NCI-H128 (cell line): Measurements from ENCODE around the gene IVD.
A peak's percentile ranks its signal among the peaks of the same experiment; 100 is the strongest.

Source experiments
- DNase-seq: peaks from one replicate; lab custom pipeline; 2025; ENCODE audit not compliant: unreplicated experiment; lab: John Stamatoyannopoulos, UW

The IVD gene

DNA sequence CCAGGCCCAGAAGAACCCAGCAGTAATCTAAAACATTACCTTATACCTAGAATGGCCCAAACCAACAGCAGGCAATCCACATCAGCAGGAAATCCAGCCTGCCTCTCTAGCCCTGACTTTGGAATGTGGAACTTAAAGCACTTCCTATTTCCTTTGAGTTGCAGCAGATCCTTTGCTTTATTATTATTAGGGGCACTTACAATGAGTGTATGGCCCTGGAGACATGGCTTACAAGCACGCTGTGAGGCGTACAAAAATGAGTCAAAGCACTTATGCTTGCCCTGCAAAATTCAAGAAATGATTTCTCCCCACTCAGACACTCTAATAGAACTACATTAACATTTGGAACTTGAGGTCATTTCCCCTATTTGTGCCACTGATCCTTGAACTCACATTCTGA lies 32.6 kb upstream of the IVD start:
- DNase-seq, result no peak

DNA sequence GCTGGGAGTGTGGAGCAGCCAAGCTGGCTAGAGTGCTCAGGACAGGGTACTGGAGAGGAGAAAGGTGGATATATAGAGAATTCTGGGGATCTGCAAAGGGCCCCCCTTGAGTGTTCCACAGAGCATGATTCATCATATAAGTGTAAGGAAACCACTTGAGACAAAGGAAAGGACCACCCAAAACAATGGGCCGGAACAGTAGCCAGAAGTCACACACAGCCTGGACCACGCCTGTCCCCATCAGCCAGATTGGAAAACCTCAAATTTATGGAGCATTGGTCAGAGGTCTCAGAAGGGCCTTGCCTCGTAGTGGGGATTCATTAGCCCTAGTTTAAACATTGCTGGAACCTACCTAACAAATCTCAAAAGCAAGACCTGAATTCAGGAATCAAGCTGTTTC lies 28.0 kb upstream of the IVD start:
- no peak for DNase-seq

DNA sequence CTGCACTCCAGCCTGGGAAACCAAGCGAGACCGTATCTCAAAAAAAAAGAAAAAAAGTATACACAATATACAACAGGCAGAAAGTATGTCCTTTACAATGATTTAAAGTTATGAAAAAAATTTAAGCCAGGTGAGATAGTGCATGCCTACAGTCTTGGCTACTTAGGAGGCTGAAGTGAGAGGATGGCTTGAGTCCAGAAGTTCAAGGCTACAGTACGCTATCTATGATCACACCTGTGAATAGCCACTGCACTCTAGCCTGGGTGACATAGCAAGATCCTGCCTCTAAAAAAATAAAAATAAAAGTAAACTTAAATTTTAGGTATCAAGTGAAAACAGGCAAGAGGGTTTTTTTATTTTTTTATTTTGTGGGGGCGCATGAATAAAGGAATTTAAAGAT lies 26.2 kb upstream of the IVD start:
- DNase-seq, result no peak

DNA sequence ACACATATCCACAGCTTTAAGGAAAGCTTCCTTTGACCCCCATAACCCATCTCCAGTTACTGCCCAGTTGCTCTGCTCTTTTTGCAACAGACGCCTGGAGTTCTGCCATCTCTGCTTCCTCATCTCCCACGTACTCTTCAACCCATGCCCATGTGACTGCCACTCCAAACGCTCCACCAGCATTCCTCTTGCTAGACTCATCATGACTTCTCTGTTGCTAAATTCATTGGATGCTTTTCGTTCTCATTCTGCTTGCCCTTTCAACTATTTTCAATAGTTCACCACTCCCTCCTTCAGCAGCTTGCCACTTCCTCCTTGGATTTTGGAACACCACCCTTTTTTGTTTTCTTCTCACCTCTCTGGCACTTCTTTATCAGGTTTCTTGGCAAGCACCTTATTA lies 25.7 kb upstream of the IVD start:
- DNase-seq, result no peak

DNA sequence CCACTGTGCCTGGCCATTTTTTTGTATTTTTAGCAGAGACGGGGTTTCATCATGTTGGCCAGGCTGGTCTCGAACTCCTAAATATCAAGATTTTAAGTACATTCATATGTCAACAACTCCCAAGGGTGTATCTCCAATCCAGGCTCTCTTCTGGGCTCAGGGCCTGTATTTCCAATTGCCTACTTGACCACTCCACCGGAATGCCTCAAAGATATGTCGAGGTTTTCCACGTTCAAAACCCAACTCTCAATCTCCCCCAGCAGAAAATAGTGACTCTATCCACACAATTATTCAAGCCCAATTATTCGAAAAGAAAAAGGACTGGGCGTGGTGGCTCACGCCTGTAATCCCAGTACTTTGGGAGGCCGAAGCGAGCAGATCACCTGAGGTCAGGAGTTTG lies 25.0 kb upstream of the IVD start:
- DNase-seq, result no peak

DNA sequence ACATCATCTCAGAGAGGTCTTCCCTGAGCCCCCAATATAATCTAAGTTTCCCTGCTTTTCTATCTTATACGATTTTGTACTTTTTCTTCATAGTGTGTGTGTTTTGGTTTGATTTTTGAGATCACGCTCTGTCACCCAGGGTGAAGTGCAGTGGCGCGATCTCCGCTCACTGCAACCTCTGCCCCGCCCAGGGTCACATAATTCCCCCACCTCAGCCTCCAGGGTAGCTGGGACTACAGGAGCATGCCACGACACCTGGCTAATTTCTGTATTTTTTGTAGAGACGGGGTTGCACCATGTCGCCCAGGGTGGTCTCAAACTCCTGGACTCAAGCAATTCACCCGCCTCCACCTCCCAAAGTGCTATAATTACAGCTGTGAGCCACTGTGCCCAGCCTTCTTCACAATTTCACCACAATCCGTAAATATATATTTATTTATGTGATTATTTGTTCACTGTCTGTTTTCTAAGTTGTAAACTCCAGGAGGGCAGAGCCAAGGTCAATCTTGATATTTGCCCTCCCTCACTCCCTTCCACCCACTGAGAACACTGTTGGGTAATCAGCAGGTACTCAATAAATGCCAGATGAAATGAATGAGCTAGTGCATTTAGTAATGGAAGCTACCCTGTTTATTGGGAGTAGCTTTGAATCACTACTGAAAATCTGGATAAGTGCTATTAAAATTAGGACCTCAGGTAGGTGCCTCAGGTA lies 23.6 kb upstream of the IVD start:
- DNase-seq, result no peak

DNA sequence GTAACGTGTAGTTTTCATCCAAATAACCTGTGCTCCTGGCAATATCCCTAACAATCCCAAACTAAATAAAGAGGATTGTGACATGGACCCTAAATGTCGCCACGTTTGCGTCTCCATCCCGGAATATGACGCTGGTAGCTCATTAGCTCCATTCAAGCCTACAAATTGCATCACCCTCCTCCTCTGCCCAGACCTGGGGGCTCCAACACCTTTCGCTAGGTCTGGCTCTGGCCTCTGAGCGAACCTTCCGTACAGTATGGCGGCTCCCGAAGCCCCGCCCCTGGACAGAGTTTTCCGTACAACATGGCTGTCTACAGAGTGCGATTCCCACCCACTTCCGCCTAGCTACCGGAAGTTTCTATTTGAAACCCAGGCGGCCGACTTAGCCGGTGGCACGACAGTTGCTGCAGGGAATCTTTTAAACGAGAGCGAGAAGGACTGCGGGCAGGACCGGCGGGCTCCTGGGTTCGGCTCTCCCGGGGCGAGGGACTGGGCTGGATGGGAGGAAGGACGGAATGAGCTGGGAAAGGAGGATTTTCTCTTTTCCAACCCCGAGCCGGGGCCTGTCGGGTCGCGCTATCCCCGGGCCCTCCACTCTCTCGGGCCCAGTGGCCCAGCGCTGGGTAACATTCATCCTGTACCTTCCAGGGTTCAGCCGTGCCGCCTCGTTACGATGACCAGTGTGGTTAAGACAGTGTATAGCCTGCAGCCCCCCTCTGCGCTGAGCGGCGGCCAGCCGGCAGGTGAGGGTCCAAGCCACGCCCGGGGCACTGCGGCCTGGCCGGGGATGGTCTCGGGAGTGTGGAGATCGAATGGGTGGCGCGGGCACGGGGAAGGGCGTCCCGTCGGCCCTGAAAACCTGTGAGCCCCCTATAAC lies 22.8 kb upstream of the IVD start, which contains the start of gene KNSTRN:
KNSTRN (plus strand) TSS at position 142 of the 877 bp plus-strand sequence; CDS start at position 257, 115 bp downstream.
- peak; percentile 71 for DNase-seq

DNA sequence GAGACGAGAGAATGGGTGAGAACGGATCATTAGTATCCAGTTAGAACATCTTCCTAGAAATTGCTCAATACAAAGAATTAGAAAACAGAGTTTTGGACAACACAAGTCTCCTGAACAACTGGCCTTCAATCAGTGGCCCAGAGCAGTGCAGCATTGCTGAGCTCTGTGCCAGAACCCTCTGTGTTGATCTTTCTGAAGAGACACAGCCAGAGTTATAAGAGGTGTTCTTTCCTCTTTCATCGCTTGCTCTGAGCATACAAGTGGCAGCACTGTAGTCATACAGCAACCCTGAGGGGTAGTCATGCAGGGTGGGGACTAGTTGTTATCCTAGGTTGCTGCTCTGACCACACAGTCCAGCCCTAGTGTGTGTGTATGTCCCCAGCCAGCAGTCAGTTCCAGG lies 19.1 kb upstream of the IVD start:
- DNase-seq, result no peak

DNA sequence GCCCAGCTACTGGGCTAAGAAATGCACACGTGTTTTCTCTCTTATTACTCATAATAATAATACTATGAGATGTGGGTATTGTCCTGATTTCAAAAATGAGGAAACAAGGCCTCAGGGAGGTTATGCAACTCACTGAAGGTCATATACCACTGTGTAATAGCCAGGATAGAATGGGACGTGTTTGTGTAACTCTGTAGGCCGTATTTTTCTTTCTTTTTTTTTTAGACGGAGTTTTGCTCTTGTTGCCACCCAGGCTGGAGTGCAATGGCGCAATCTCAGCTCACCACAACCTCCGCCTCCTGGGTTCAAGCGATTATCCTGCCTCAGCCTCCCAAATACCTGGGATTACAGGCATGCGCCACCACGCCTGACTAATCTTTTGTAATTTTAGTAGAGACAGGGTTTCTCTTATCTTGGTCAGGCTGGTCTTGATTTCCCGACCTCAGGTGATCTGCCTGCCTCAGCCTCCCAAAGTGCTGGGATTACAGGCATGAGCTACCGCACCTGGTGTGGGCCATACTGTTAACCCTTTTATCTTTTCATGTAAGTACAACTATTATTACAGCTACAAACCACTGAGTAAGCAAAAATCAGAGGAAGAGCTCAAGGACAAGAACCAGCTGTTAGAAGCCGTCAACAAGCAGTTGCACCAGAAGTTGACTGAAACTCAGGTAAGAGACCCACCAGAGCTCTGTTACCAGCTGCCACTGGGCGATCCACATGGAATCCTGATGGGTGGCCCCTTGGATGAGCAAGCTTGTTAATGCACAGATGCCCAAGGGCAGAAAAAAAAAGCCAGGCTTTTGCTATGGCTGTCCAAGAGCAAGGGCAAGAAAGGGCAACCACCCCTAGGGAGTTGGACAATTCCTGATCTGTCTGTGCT lies 16.4 kb upstream of the IVD start:
- no peak for DNase-seq

DNA sequence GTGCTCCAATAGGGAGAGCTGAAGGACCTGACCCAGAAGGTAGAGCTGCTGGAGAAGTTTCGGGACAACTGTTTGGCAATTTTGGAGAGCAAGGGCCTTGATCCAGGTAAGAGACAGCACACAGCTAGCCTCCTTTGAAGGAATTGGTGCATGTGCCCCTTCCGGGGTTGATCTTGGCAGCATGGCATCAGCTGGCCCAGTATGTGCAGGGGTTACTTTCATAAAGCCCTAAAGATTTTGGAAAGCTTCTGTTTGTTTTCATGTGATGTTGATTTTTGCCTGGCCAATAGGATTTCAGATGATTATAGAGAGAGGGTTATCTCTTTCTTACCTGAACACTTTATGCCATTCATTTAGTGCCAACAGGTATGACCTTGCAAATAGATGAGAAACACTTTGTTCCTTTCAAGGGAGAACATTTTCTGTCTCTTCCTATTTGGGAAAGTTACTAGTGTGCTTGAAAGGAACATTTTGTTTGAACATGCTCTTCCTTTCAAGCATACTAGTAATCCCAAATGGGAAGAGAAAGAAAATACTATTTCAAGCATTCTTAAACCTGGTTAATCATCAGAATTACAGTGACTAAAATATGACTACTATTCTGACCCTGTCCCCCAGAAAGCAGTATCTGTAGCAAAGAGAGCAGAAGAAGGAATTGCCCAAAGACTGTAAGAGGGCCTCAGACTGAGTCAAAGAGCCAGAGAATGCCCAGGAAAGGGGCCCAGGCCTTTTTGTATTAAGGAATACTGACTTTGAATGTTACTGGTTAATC lies 15.6 kb upstream of the IVD start:
- no peak for DNase-seq

DNA sequence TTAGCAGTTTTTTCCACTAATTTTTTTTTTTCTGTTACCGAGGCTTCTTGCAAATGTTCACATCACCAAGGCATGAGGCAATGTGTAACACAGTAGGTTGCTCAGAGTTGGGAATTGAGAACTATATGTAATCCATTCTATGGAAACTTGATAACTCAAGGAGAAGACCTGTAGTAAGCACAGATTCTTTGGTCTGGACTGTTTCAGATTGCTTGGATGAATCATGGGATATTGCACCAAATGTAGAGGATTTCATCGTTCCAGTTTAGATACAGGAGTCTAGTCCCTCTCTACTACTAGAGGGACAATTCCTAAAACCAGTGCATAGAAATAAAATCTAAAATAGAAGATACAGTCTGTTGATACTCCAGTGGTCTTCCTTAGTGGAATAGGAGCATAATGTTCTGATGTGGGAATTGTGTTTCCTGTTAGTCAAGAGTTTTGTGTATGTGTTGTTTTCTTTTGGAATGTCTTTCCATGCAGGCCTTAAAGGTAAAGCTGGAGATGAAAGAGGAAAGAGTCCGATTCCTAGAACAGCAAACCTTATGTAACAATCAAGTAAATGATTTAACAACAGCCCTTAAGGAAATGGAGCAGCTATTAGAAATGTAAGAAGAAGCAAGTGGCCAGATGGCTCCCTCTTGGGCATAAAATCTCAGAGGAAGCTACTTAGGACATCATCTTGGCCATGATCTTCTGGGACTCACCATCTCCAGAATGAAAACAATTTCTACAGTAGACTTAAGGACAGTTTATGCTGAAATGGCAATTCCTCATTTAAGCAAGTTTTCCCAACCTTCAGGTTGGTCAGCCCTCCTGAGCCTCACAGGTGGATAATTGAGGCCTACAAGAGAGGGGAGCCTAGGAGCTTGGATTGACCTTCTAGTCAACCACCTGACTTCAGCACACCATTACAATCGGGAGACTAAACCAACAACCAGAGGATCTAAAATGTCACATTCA lies 12.3 kb upstream of the IVD start:
- DNase-seq, result no peak

DNA sequence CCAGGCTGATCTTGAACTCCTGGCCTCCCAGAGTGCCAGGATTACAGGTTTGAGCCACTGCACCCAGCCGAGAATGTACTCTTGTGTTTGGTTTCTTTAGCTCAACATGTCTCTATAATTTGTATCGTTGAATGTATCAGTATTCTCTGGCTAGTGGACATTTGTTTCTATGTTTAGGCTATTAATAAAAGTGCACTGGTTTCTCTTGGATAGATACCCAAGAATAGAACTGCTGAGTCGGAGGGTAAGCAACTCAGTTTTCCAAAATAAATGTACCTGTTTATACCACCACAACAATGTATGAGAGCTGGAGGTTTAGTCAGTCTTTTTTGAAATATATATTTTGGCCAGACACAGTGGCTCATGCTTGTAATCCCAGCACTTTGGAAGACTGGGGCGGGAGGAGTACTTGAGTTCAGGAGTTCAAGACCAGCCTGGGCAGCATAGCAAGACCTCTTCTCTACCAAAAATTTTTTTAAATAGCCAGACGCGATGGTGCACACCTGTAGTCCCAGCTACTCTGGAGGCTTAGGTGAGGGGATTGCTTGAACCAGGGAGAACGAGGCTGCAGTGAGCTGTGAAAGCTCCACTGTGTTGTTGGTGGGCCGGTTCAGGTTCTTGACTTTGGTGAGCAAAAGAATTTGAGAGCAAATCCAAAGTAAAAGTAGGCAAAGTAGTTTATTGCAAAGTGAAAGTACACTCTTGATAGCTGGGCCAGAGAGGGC lies 7.7 kb upstream of the IVD start:
- DNase-seq, result no peak

DNA sequence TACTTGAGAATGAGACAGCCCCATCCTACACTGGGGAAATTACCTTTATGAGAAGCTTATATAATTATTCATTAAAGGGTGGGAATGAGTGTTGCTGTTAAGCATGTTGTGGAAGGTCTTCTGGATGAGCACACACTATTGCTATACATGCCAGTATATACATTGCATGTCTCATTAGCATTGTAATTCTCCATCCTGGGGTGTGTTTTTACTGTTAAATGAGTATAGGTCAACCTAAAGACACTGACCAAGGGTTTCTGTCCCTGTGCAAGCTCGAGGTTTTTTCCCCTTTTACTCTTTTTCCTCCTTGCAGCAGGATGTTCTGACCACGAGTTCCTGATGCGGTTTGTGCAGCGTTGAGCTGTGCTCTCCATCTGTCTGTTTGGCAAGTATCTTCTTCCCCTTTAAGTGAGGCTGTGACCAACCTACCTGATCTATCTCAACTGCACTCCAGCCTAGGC lies 7.2 kb upstream of the IVD start:
- no peak for DNase-seq

DNA sequence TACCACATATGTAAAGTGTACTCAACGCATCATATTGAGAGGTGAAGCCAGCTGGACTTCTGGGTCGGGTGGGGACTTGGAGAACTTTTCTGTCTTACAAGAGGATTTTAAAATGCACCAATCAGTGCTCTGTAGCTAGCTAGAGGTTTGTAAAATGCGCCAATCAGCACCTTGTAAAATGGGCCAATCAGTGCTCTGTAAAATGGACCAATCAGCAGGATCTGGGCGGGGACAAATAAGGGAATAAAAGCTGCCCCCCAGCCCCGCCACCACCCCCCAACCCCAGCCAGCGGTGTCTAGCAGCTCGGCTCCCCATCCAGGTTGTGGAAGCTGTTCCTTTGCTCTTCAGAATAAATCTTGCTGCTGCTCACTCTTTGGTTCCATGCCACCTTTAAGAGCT lies 6.2 kb upstream of the IVD start:
- no peak for DNase-seq

DNA sequence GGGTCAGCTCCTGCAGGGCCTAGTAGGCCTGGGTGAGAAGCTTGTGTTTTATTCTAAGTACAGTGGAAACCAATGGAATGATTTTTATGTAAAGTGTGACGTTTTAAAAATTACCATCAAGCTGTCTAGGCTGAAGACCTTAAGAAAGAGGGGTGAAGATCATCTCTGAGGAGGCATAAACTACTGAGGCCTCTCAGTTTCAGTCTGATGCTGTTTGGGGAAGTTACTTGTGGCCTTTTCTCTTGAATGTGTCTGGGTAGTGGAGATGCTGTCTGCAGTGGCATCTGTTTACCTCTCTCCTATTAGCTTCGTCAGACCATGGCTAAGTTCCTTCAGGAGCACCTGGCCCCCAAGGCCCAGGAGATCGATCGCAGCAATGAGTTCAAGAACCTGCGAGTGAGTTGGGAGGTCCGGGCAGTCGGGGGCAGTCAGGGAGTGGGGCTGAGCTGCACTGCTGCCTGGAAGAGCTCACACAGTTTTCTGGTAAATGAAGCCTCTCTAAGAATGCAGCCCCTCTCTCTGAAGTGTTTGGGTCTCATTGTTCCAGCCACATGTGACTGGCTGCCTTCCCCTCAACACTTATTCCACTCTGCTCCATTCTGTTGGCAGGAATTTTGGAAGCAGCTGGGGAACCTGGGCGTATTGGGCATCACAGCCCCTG lies 1.9 kb downstream of the IVD start:
- no peak for DNase-seq

DNA sequence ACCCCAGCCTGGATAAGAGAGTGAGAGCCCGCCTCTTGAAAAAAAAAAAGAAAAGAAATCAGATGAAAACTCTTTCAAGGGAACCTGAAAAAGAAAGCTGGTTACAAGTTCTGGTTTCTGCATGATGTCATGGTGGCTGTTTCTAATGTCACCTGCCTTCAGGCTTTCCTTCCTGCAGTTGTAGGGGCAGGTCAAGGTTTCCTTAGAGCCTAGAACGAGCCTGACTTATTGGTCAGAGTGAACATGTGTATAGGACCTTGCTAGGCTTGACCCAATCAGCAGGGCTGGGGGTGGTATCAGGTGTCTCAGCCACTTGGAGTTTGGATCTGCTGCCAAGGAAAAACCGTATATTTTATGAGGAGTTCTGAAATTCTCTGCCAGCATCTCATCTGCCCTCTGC lies 3.8 kb downstream of the IVD start:
- DNase-seq, result no peak

DNA sequence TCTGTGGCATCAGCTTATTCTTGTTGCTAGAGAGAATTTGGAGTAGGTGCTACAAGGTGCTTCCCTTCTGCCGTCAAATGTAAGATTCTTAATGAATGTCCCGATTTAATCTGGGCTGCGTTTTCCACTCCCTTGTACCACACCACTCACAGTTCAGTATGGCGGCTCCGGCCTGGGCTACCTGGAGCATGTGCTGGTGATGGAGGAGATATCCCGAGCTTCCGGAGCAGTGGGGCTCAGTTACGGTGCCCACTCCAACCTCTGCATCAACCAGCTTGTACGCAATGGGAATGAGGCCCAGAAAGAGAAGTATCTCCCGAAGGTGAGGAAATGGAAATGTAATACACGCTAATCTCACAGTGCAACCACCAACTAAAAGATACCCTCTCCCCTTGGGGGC lies 4.9 kb downstream of the IVD start:
- no peak for DNase-seq

DNA sequence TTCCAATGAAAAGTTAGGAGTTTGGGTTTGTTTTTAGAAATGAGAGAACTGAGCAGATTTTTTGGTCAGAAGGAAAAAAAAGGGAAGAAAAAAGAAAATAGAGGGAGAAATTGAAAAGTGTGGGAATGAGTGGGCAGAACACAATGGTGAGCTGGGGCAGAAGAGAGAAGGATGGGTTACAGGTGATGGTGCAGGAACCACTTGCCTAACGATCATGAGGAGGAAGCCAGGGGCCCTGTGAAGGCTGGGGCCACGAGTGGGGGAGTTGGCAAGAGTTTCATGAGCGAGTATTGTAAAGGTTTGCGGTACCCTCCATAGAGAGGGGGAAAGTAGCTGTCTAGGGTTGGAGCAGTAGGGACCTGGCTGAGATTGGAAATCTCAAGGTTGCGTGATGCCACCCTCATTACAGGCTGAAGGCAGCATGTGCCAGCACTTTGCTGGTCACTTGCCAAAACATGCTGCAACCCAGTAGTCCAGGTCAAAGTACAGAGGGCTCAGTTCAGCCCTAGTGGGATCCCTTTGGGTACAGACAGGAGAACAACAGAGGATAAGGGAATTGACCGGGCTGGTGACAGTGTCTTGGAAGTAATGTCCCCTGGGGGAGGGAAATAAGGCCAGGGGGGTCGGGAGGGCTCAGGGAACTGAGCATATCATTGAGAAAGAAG lies 6.6 kb downstream of the IVD start:
- DNase-seq, result no peak
